GM11168 (cell line): ENCODE results near the gene SLC25A45.

Experiments used
- in situ Hi-C: fragments of 300-500 bp; cut with MboI; formaldehyde crosslinking; loops from one replicate; pipeline ENCODE4 v1.12.0; 2022; ENCODE audit warnings: low sequenced_read_pairs; ENCODE audit not compliant: unreplicated experiment

SLC25A45 gene

DNA sequence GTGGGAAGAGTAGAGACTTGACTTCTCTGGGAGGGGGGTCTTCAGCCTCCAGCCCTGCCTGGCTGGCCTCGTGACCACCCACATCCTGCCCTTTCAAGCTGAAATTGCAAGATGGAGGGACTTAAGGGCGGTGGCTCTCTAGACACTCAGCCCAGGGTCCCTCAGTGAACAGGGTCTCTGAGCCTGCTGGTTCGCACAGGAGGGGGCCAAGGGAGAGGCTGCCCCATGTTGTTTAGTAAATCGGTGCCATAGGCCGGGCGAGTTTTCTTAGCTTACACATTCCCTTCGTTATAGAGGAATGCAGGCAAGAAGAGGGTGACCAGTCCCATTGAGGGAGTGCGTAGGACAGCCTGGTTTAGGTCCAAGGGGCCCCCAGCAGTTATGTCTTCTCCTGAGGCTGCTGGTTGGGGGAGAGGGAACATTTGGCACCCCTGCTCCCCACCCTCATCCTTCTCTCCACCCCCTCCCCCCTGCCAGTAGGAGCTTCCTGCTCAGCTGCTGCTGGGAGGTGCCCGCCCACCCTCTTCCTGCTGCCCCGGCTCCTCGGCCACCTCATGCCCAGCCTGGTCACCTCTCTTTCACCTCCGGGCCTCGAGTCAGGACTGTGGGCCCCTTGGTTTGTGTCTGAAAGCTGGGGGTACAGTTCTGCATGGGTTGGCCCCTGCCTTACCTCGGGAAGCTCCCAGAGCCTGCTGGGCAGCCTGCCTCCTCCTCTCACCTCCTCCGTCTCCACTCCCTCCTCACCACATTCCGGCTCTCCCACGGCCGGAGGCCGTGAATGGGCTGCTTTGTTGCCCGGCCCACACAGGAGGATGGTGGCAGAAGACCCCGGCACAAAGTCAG, 7.9 kb upstream of the SLC25A45 start:
- in situ Hi-C loops: no loop called here

DNA sequence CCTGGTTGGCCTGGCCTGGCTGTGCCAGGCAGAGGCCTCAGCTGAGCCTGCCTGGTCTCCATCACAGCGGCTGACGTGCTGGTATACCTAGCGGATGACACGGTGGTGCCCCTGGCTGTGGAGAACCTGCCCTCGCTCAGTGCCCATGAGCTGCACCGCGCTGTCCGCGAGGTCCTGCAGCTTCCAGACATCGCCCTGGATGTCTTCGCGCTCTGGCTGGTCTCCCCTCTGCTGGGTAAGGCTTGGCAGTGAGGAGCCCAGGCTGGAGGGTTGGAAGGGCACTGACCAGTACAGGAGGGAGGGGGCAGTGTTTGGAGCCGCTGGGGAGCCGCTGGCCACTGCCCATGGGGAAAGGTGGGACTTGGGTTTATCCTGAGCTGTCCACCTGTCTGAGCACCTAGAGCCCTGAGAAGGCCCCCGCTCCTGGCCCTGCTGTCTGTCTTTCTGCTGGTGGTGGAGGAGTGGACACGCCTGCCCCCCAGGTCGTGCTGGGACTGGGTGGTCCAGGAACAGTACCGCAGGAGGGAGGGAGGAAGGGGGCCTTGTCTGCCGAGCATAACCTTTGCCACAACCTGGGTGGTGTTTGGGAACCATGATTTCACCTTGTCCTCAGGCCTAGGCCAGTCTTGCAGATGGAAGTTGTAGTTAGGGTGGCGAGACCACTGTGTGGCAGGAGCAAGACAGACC, 7.0 kb upstream of the SLC25A45 start:
- in situ Hi-C loops: no loop called here

DNA sequence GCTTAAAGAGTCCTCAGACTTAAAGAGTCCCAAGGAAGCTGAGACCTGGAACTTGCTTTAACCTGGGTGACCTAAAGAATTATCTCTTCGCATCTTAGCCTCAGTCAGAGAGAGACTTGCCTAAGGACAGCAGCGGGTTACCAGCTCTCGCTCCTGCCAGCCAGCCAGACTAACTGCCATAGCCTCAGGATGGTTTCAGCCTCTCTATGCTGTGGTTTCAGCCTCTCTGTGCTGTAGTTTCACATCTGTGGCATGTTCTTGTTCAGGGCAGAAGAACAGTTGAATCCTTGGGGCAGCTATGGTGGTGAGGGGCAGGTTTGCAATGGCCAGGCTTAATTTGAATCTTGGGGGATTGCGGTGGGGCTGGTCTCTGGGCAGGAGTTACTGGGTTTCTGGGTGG, 6.3 kb upstream of the SLC25A45 start:
- in situ Hi-C loops: no loop called here

DNA sequence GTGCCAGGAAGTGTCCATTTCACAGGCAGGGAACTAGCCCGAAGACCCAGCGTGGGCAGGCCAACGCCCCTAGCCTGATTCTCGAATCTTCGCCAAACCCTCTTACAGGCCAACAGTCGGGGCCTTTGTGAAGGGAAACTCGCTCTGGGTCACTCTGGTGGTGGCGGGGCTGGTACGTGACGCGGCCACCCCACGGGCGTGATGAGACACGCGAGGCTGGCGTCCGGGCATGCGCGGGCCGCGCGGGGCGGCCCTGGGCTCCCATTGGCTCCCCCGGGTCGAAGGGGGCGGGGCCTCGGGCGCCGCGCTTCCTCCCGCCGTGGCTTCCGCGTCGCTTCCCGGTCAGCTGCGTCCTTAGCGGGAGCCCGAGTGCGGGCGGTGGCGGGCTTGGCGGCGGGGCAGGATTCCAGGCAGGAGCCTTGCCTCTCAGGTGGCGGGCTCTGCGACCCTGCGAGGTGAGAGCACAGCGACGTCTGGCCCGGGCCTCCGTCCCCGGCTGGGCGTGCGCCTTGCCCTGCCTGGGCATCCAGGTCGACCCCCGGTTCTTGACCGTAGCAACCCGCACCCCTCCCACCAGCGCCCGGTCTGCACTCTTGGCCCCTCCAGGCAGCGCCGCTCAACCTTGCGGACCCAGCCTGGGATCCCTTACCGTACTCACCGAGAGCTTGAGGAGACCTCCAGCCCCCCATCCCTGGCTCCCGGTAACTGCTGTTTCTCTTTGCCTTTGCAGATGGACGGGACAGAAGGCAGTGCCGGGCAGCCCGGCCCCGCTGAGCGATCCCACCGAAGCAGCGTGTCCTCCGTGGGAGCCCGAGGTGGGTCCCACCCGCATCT, 4.1 kb upstream of the SLC25A45 start, which contains the start of gene FRMD8:
TSS of gene FRMD8 (plus strand) at position 331 of the 834 bp plus-strand sequence. CDS start at position 731, 400 bp downstream.
- in situ Hi-C loops: no loop called here

DNA sequence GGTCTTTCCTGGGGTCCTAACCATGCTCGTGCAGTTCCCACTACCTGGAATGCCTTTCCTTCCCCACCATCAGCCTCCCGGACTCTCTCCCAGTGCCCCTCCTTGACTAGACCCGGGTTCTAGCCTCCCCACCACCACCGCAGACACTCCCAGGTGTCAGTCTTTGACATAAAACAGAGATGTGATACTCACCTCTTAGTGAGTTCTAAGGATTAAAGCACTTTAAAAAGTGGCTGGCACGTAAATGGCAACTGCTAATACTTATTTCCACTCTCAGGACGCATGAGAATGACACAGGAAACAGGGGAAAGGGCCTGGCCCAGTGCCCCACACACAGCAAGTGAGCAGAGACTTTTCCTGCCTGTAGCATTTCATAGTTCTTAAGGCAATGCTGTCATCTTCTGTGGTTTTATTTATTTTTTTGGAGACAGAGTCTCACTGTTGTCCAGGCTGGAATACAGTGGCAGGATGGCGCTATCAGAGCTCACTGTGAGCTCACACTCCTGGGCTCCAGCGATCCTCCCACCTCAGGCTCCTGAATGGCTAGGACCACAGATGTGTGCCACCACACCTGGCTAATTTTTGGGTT, 1.9 kb upstream of the SLC25A45 start:
- in situ Hi-C loops: no loop called here

DNA sequence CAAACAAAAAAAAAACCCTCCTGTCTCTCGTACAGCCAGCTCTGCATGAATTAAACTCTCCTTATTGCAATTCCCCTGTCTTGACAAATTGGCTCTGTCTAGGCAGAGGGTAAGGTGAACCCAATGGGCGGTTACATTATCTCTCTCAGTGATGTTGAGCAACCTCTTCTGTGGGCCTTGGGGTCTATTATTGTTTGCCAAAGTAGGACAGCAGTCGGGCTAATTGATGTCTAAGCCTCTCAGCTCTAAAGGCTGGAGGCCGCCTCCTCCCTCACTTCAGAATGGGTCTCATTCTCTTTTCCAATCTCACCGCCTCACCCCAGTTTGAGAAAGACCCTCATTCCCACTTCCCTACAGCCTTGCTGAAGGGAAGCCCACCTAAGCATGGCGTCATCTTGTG, 1.3 kb upstream of the SLC25A45 start:
- in situ Hi-C loops: no loop called here

DNA sequence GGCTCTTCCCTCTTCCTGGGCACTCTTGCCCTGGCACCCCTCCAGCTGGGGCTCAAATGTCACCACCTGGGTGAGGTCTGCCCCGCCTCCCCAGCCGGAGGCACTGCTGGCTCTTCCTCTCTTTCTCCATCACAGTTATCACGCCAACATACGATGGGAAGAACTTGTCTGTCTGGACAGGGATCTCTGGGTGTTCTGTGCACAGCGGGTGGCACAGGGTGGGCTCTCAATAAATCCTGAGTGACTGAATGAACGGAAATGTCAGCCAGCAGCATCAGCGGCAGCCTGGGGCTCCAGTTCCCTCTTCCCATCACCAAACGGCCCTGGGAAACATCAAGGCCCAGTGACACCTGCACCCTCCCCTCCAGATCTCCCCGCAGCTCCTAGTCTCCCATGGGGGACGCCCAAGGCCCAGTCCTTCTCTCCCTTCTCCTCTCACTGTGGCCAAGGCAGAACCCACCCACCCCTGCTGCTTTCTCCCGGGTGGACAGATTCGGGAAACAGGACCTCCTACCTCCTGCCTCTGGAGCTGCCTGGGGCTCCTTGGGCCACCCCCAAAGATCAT, 440 bp upstream of the SLC25A45 start:
- in situ Hi-C loops: no loop called here

DNA sequence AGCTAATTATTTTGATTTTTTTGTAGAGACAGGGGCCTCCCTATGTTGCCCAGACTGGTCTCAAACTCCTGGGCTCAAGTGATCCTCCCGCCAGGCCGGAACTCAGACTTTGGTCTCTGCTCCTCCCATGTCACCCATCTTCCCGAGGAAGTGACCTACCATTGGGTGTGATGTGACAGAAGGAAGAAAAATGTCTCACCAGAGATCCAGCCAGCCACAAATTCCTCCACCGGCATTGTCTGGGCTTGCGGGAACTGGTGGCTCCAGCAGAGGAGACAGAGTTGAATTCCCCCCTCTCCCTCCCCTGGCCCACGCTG, 772 bp downstream of the SLC25A45 start:
- in situ Hi-C loops: no loop called here

DNA sequence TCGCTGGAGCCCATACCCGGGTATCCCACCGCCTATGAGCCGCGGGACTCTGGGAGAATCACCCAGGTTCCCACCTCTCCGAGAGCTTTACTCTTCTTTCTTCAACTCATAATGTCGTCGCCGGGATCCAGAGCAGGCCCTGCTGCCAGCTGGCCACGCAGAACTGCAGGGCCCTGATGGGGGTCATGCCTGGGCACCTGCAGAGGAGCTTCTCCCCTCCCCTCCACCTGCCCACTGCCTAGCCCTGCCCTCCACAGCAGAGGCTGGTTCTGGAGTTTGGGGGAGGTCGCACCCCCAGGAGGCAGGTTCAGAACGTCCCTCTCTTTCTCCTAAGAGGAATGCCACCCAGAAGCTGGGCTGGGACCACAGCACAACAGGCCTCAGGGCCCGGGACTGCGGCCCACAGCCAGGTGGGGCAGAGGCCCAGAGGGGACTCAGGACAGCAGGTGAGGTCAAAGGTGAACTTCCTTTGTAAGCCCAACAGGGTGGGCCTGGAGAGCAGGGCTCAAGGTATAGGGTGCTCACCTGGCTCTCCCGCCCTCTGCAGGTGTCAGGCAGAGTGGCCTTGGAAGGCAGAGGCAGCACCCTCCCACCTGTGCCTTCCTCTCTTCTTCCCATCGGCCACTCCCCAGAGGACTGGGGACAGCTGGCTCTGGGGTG, 1.9 kb downstream of the SLC25A45 start:
- in situ Hi-C loops: no loop called here

DNA sequence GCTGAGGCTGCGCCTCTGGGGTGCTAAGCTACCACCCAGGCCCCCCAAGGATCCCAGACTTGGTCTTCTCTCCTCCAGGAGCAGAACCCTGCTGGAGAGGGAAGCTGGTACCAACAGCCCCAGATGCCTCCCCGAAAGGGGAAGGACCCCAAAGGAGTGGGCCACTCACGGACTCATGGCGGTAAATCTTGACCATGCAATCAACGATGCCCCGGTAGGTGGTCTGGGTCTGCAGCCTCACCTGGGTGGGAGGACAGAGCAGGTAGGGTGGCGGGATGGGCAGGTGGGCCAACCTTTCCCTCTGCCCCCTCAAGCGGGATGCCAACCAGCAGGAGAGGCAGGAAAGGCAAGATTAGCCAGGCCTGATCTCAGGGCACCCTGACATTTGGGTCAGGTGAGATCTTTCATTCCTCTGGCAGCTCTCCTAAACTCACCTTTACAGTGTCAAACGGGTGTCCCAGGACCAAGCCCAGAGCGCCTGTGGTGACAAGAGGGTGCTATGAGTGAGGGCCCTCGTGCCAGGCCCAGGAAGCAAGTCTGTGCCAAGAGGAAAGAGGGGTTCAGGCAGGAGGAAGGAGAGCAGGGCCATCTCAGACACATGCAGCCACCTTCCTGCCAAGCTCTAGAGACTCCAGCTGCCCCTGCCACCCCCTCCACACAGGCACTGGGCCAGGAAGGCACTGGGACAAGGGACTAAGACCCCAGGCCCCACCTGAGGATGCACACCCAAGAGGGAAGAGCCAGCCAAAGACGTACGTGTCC, 2.6 kb downstream of the SLC25A45 start:
- in situ Hi-C loops: no loop called here

DNA sequence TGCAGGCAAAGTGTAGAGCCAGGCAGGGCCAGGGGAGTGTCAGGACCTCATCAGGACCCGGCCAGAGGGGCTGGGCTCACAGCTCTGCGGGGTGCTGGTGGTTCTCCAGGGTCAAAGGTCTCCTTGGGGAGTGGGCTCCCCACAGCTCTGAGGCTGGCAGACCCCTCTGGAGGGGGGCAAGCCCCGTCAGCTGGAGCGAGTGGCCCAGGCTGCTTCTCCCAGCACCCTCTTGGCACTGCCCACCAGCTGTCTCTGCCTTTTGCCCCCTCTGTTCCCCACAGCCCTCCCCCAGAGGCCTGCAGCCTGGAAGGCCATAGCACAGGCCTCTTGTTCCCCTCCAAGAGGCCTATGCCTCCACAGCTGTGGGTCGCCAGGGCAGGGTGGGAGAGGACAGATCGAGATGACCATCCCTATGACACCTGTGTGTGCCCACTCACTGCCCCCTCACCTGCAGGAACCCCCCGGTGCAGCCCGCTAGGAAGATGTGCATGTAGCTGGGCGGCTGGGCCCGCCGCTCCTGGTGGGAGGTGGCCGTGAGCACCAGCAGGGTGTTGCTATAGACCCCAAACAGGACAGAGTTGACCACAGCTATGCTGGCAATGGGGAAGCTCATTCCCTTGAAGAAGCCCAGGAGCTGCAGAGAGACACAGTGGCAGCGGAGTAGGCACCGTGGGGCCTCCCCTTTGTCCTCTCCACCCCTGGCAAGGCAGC, 3.4 kb downstream of the SLC25A45 start:
- in situ Hi-C loops: no loop called here

DNA sequence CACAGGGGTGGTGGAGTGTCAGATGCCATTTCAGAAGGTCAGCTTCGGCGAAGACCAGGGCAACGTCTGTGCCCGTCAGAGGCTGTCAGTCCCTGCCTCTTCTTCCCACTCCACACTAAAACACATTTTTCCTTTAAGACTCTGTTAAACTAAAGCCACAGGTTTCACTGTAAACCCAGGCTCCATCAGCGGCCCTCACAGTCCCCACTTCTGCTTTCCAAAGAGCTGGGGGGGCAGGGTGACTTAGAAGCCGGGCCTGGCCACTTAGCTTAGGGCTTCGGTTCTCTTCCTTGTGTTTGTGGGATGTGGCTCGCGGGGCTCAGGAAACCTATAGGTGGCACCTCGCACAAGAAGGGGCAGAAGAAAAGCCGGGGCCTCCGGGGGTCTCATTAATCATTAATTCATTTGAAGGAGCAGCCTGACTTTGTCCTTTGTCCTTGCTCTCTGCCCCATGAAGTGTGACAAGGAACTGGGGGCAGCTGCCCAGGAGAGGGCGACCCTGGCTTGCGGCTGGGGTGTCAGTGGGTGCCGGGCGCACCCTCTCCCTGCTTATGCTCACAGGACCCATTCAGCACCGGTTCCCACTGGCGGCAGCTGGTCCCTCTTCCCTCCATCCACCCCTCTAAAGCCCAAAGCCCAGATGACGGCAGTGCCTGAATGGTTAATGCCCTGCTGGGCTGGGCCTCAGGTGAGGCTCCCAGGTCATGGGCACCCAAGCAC, 4.1 kb downstream of the SLC25A45 start:
- in situ Hi-C loops: no loop called here

DNA sequence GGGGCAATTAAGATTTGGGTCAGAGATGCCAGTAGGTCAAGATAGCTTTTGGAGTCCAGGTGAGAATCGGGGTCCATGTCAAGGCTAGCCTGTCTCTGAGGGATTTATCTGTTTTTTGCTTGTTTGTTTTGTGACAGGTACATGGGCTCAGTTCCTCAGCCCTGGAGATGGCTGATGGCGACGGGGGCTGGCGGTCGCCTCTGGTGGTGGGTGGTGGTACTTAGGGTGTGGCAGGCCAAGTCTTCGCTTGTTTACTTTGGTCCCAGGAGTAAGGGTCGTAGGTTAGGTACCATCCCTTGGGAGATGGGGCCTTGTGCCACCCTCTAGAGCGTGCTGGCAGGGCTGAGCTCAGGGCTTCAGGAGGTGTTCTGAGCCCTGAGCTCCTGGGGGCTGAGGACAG, 4.7 kb downstream of the SLC25A45 start:
- in situ Hi-C loops: no loop called here

DNA sequence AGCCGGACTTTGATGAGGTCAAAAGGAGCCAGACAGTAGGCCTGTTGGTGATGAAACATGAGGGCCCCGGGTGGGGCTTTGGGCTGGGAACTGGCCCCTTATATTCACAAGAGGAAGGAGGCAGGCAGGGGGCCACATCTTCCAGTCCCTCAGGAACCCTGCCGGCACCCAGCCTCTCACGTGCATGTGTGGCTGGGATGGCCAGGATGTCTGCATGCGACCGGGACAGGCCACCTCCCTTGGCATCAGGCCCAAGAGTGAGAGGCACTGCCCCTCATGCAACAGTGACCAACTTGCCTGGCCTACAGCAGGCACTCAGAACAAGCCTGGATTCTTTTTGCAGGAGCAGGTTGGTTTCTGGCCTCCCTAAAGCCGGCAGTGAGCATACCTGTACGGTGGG, 5.4 kb downstream of the SLC25A45 start:
- in situ Hi-C loops: no loop called here

DNA sequence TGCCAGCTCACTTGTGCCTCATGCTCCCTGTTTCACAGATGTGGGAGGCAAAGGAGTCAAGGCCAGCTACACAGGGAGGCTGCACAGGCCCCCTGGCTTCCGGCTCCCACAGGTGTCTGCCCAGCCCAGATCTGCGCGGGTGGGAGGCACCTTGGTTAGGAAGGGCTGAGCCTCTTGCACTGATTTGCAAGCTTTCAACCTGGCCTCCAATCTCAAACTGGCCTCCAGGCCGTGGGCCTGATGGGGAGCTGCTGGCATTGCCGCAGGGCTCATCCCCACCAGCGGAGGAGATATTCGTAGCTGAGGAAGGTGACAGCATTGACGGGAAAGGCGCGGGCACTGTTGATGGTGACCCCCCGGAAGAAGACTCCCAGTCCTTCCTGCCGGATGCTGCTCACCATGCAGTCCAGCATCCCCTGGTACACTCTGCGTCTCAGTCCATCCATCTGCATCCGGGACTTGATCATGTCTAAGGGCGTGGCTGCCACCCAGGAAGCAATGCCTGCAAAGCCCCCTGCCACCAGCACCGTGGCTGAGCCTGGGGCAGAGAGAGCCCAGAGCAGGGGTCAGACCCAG, 6.2 kb downstream of the SLC25A45 start:
- in situ Hi-C loops: no loop called here

DNA sequence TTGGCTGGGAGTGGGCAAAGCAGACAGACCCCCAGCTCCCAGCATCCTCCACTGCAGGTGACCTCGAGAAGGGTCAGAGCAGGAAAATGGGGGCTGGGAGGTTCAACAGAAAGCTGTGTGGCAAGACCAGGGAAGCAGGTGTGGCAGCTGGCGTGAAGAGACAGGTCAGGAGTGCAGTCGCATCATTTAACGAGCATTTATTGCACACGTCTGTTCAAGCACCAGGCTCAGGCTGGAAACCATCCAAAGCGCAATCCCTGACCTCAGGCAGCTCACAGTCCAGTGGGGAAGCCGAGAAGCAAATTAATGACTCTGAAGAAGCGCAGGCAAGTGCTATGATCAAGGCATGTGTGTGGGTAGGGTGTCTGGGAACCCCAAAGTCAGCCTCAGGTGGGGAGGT, 7.4 kb downstream of the SLC25A45 start:
- in situ Hi-C loops: no loop called here

DNA sequence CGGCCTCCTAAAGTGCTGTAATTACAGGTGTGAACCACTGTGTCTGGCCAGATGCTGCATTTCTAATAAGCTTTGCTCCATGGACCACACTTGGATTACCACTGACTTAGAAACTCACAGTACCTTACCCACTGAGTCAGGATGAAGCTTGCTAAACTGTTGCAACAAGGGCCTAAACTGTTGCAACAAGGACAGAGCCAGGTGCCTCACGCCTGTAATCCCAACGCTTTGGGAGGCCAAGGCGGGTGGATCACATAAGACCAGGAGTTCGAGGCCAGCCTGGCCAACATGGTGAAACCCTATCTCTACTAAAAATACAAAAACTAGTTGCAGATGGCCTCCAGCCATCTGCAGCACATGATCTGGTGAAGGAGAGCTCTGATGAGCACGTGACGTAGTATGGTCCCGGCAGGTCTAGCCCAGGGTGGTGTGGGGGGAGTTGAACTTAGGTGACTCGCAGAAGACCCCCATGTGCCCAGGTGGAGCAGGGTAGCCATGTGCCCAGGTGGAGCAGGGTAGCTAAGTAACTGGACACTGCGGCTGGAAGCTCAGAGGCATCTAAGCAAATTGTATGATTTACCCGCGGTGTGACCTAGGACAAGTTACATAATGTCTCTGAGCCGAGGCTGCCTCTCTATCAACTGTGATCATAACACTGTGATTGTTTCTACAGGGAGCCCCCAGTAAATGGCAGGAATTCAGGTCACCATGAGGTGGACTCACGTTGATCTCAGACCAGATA, 8.4 kb downstream of the SLC25A45 start:
- in situ Hi-C loops: no loop called here
